ENCODE data around the gene PRR7.

GRCh38 chr5:177459357-177459756, 12.7 kb downstream of the PRR7 start:
- TF ChIP-seq POLR2A (IDR thresholded peaks at IDR 0.05; ENCODE audit: low read length) (no peak), GATA1 (IDR thresholded peaks at IDR 0.05; ENCODE audit: low read depth, low read length) (no peak)

Data from erythroblast (primary cell).